UCSD-AML1 (cell line): ENCODE results near the gene PPP1R15B.
A peak's percentile ranks its signal among the peaks of the same experiment; 100 is the strongest.

ENCODE experiments used
- DNase-seq: peaks from one replicate; lab custom pipeline; 2025; ENCODE audit not compliant: unreplicated experiment; lab: John Stamatoyannopoulos, UW

Gene PPP1R15B

DNA sequence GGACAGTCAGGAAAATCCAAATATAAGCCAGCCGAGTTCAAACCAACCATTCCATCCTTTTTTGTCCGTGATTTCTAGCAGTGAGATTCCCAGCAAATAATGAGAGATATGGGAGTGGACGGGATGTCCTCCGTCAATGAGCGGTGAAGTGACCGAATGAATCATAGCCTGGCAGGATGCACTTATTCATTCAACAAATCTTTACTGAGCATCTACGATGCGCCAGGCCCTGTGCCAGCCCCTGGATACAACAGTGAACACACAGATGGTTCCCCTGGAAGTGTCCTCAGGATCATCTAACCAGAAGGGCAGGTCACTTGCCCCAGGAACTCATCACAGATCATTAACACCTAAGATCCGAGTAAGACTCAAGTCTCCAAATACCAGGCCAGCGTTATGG, 43.7 kb downstream of the PPP1R15B start:
- no peak for DNase-seq

DNA sequence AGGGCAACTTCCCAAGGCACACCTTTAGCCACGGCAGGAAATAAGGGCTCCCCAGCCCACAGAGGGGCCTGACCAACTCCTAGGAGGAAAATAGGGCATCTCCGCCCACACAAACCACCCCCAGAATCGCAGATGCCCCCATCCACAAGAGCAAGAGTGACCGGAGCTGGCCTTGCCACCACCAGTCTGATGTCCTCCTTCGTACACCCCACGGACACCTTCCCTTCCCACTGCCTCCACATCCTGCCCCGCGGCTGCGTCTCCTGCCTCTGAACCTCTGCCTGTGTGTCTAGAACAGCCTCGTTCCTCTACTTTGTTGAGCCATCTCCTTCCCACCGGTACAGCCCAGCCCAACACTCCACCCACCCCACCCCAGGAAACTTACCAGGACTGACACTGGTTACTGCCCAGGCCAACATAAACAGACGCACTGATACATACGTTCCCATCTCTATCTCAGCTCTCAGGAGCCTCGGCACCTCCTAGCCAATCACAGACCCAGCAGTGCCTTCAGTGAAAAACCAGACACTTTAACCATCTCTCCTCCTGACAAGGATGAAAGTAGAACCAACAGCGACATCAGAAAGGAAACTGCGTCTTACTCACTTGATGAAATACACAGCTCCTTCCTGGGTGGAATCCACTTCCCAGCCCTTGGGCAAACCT, 44.3 kb downstream of the PPP1R15B start:
- no peak for DNase-seq

GRCh38 chr1:204366759-204367158, 44.9 kb downstream of the PPP1R15B start:
- peak; percentile 50 for DNase-seq

DNA sequence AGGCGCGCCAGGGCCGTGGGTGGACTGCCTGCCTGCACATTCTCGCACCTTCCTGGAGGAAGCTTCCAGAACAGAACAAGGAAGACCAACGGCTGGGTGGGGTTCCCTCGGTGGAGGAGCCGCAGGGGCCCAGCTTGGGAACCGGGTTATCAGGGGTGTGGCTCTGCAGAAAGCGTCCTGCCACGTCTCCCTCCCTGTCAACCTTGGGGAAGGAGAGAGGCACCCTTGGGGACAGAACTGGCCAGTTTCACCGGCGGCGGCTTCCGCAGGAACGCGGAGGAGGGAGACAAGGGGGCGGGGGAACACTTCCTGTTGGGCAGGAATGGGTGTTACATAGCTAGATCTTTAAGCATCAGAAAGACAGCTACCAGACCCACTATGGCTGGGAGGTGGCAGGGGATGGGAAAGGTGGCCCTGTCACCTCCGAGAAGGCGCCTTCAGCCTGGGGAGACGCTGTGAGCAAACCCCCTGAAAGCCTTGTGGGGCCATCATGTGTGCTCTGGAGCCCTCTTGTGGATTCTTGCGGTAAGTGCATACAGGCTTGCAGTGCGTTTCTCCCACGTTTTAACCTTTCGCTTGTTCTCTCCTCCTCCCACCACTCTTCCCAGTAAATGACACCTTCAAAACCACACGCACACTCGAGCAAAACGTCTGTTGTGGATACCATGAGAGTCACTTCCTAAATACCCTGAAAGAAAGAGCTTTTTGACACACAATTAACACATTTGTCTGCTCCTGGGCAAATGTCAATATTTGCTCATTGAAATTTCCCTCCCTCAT, 48.1 kb downstream of the PPP1R15B start:
- peak; percentile 91 for DNase-seq

DNA sequence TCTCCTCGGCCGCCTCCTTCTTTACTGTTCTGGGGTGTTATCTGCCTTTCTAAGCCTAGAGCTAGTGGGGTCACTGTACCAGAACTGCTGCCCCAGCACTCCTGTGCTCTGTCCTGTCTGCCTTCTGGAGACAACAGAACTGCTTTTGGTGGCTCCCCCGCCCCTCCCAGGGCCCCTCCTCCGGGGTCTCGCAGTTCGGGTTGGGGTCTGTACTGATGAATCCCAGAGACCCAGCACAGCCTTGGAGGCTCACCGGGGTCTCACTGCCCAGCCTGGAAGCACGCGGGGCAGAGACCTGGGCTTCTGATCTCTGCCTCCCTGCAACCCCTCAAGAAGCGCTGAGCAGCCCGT, 48.7 kb downstream of the PPP1R15B start:
- DNase-seq = no peak

- no peak for DNase-seq
These were observed 49.8 kb downstream of the PPP1R15B start for GRCh38 chr1:204361781-204362180.

GRCh38 chr1:204361341-204361771, 50.3 kb downstream of the PPP1R15B start:
- peak; percentile 61 for DNase-seq

DNA sequence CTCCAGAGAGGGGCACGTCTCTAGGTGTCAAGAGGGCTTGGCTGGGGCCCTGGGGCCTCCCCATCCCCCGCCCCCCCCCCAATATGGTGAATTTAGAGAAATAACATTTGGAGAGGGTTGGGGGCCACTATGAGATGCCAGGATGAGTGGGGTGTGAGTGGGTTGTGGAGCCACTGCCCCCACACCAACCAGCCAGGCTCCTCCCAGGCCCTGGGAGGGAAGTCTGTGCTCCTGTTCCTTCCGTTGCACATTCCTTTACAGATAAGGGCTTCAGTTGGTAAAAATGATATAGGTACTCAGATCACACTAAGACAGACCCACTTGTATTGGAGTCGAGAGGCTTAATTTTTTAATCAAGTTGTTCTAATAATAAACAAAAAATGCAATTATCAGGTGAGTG, 51.3 kb downstream of the PPP1R15B start:
- no peak for DNase-seq

- peak; percentile 74 for DNase-seq
These were observed 52.0 kb downstream of the PPP1R15B start, which contains the start of gene PLEKHA6 for GRCh38 chr1:204359474-204360255. Gene PLEKHA6 (minus strand): TSS chr1:204359929. CDS start chr1:204273727, 86,202 bp downstream.

DNA sequence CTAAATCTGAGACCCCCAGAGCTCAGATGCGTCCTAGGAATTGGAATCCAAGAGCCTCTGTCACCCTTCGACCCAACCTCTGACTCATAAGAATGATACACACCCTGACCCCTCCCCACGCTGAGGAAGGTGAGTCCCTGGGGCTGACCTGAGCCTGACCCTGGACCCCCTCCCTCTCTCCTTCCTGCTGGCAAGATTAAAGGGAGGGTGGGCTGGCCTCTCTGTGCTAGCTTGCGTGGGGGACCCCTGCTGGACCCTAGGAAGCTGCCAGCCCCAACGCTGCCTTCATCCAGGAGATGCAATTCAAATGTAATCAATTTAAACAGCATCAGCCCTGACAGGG, 52.5 kb downstream of the PPP1R15B start:
- no peak for DNase-seq

- no peak for DNase-seq
These were observed 53.0 kb downstream of the PPP1R15B start for GRCh38 chr1:204358605-204359004.

DNA sequence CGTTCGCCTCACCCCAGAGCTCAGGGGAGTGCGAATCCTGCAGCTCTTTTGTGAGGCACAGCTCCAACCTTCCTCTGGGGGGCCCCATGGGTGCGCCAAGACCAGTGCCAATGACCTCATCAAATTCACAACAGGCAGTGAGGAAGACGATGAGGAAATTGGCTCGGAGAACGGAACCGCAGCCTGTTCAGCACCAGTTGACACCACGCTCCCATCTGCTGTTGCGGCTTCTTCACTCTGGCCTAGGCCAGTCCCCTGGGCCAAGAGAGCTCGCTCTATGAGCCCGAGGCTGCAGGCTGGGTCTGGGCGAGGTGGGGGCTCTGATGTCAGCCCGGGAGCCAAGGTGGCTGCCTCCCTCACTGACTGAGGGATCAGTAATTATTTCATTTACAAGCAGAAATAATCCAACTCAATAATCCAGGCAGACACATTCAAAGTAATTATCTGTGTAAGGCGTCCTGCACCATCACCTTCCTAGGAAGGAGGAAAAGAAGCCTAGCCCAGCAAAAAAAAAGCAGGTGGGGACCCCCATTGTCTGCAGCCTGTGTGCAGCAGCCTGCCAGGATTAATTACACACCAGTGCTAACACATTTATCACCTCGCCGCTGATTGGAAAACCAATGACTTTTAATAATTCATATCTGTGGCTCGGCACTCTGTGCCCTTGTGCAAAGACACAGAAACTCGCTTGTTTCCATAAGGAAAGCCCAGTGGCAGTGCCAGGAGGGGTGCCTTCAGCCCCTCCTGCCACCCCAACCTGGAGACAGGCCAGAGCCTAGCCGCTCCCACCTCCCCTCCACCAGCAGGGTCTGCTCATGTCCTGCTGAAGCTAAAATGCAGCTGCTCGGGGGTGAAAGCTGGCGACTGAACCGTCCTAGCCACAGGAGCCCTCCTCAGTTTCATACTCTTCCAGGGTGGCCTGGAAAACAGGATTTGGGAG, 53.8 kb downstream of the PPP1R15B start:
- DNase-seq = peak; percentile 81

- DNase-seq = no peak
These were observed 54.6 kb downstream of the PPP1R15B start for GRCh38 chr1:204356997-204357396.

DNA sequence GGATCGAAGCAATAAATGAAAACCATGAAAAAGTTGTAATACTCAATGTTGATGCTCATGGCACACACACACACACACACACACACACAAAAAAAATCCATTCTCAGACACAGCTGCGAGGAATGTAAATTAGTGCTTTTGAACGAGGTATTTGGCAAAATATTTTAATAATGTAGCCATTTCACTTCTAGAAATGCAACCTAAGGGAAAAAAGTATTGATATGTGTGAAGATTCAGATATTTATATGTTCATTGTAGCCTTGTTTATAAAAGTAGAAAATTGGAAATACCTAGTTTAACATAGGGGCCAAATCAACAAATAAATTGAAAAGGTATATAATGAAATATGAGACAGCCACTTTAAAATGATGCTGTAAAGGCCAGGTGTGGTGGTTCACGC, 55.7 kb downstream of the PPP1R15B start:
- DNase-seq = no peak

GRCh38 chr1:204354579-204354978, 57.0 kb downstream of the PPP1R15B start:
- DNase-seq = no peak
